Keratinocyte (primary cell): Measurements from ENCODE around the gene ARMH3. TPM values are rescaled to one million over a fixed set of nuclear protein-coding genes. Genes with fewer than 3 reads are reported as not detected.

Experiments
- DNase-seq: peaks from one replicate; pipeline ENCODE4 v3.0.0-alpha.2; 2011; ENCODE audit warnings: low read depth, missing footprints, low spot score
- FAIRE-seq: peaks from 2 replicates; lab custom pipeline; 2011; peaks lifted over from hg19 to GRCh38; lab: Jason Lieb, UNC
- H2AFZ ChIP-seq: 2 replicates; pipeline ENCODE4 v1.6.0; 2012; ENCODE audit warnings: low read length, control low read depth, inconsistent platforms; ENCODE audit not compliant: control insufficient read depth
- H3K27ac ChIP-seq: 2 replicates; pipeline ENCODE4 v1.5.1; 2011; ENCODE audit warnings: low read length; ENCODE audit not compliant: control insufficient read depth, insufficient read depth
- H3K27me3 ChIP-seq: 3 replicates; pipeline ENCODE4 v1.6.0; 2011; ENCODE audit warnings: low read length; ENCODE audit not compliant: control insufficient read depth, insufficient read depth; ENCODE audit errors: extremely low read depth
- H3K36me3 ChIP-seq, 2 experiments: 2 replicates in 1 of 2; 3 replicates in 1 of 2; pipeline ENCODE4 v1.5.1; 2011; ENCODE audit warnings: low read length in 2 of 2, mild to moderate bottlenecking in 1 of 2; ENCODE audit not compliant: control insufficient read depth in 2 of 2, insufficient read depth in 2 of 2; ENCODE audit errors: extremely low read depth in 1 of 2
- H3K4me1 ChIP-seq: 3 replicates; pipeline ENCODE4 v1.5.1; 2011; ENCODE audit warnings: low read length; ENCODE audit not compliant: control insufficient read depth, insufficient read depth; ENCODE audit errors: extremely low read depth
- H3K4me2 ChIP-seq: 3 replicates; pipeline ENCODE4 v1.6.0; 2011; ENCODE audit warnings: low read depth, low read length; ENCODE audit not compliant: control insufficient read depth, insufficient read depth; ENCODE audit errors: extremely low read depth
- H3K4me3 ChIP-seq, 3 experiments: fragments of 200-600 bp in 1 of 3; sonication (generic) in 1 of 3; 2 replicates in 2 of 3; 3 replicates in 1 of 3; pipeline ENCODE4 v1.5.1; 2011 to 2016; ENCODE audit warnings: low read length in 3 of 3, mild to moderate bottlenecking in 3 of 3, control low read depth in 2 of 3, inconsistent platforms in 1 of 3, low read depth in 1 of 3, mixed read lengths in 1 of 3, mixed run types in 1 of 3, moderate library complexity in 1 of 3; ENCODE audit not compliant: control insufficient read depth in 2 of 3, insufficient read depth in 2 of 3; ENCODE audit errors: extremely low read depth in 1 of 3
- H3K79me2 ChIP-seq: 2 replicates; pipeline ENCODE4 v1.6.0; 2012; ENCODE audit warnings: low read length; ENCODE audit not compliant: control insufficient read depth, insufficient read depth
- H3K9ac ChIP-seq: 3 replicates; pipeline ENCODE4 v1.6.0; 2011; ENCODE audit warnings: low read length; ENCODE audit not compliant: control insufficient read depth, insufficient read depth; ENCODE audit errors: extremely low read depth
- H3K9me1 ChIP-seq: 3 replicates; pipeline ENCODE4 v1.6.0; 2011; ENCODE audit warnings: low read length; ENCODE audit not compliant: control insufficient read depth, insufficient read depth; ENCODE audit errors: extremely low read depth
- H3K9me3 ChIP-seq: 2 replicates; pipeline ENCODE4 v1.5.1; 2012; ENCODE audit warnings: low read depth, low read length; ENCODE audit not compliant: control insufficient read depth
- H4K20me1 ChIP-seq: 3 replicates; pipeline ENCODE4 v1.6.0; 2011; ENCODE audit warnings: low read length; ENCODE audit not compliant: control insufficient read depth, insufficient read depth; ENCODE audit errors: extremely low read depth
- CTCF ChIP-seq, 3 experiments: IDR thresholded peaks in 1 of 3; conservative IDR thresholded peaks in 1 of 3; optimal IDR thresholded peaks in 1 of 3; 2 replicates in 2 of 3; 3 replicates in 1 of 3; pipeline versions ENCODE3 to v1.5.1; 2011; ENCODE audit warnings: low read length in 3 of 3, mild to moderate bottlenecking in 3 of 3, moderate library complexity in 2 of 3, control low read depth in 1 of 3, inconsistent platforms in 1 of 3; ENCODE audit not compliant: insufficient read depth in 2 of 3; ENCODE audit errors: extremely low read depth in 1 of 3
- EZH2 ChIP-seq: IDR thresholded peaks from one replicate; pipeline ENCODE4 v1.6.1; 2012; ENCODE audit warnings: inconsistent platforms, mild to moderate bottlenecking, low read length, moderate library complexity
- dilution Hi-C: fragments of 300-500 bp; cut with MboI; formaldehyde crosslinking; loops from one replicate; pipeline ENCODE4 v1.7.0; 2020; ENCODE audit warnings: low sequenced_read_pairs; ENCODE audit not compliant: extremely low pct_ligation_motif_present
- polyA plus RNA-seq, 5 experiments: library from polyadenylated mRNA; depleted of rRNA in 3 of 5; stranded (reverse) in 3 of 5; stranded (forward) in 1 of 5; unstranded in 1 of 5; fragments of >200 nt; gene quantifications; 1 replicate in 1 of 5; 2 replicates in 3 of 5; 3 replicates in 1 of 5; pipeline versions ENCODE4 v1.2.1 to v1.2.3, GENCODE V29; 2011 to 2012; ENCODE audit warnings: missing spikeins in 2 of 5, low read depth in 1 of 5, low replicate concordance in 1 of 5

ARMH3 gene
- polyA plus RNA-seq, 1 donor (not counting 4 experiments of a cell fraction or from before 2014, with no cell fraction given), result 25.3 TPM

- dilution Hi-C loops, result no loop called here
- Histone ChIP-seq H4K20me1 (no peaks in the 10 kb centered on the region), H3K27ac (no peak overlapping the region), H3K9me3 (no peaks in the 10 kb centered on the region), H3K4me1 (no peaks in the 10 kb centered on the region), H3K4me3 (no peak overlapping the region), H3K27me3 (no peaks in the 10 kb centered on the region), H3K36me3 (no peaks in the 10 kb centered on the region), H2AFZ (no peak overlapping the region), H3K79me2 (no peaks in the 10 kb centered on the region), H3K4me2 (no peak overlapping the region), H3K9me1 (no peaks in the 10 kb centered on the region), H3K9ac (no peak overlapping the region)
- DNase-seq, result no peak
- no peak for FAIRE-seq
- no peak for TF ChIP-seq EZH2
- TF ChIP-seq CTCF (optimal IDR thresholded peaks at IDR 0.05 in 1 of 3, IDR thresholded peaks at IDR 0.05 in 1 of 3, conservative IDR thresholded peaks at IDR 0.05 in 1 of 3; ENCODE audit: extremely low read depth in 1 of 3, insufficient read depth in 2 of 3, low read length in 3 of 3), result no peak
Measured at GRCh38 chr10:101903827-101904550, 152.0 kb downstream of the ARMH3 start.

GRCh38 chr10:101902820-101903145 lies 153.2 kb downstream of the ARMH3 start:
- no peaks in the 10 kb centered on the region for H3K79me2 ChIP-seq
- no peaks in the 10 kb centered on the region for H3K4me1 ChIP-seq
- FAIRE-seq (no peak), DNase-seq (no peak)
- H3K27me3 ChIP-seq, result no peaks in the 10 kb centered on the region
- no peaks in the 10 kb centered on the region for H3K9me3 ChIP-seq
- H3K9me1 ChIP-seq, result no peaks in the 10 kb centered on the region
- H3K4me3 ChIP-seq, result no peak overlapping the region
- H3K9ac ChIP-seq, result no peak overlapping the region
- H2AFZ ChIP-seq, result no peak overlapping the region
- H3K4me2 ChIP-seq, result no peak overlapping the region
- H3K36me3 ChIP-seq, result no peaks in the 10 kb centered on the region
- no peak for TF ChIP-seq CTCF (optimal IDR thresholded peaks at IDR 0.05 in 1 of 3, IDR thresholded peaks at IDR 0.05 in 1 of 3, conservative IDR thresholded peaks at IDR 0.05 in 1 of 3; ENCODE audit: extremely low read depth in 1 of 3, insufficient read depth in 2 of 3, low read length in 3 of 3)
- no peak for TF ChIP-seq EZH2
- H4K20me1 ChIP-seq, result no peaks in the 10 kb centered on the region
- no peak overlapping the region for H3K27ac ChIP-seq
- dilution Hi-C loops, result no loop called here
